ENCODE results near the gene IDUA. TPM values are rescaled to one million over a fixed set of nuclear protein-coding genes. Genes with fewer than 3 reads are reported as not detected.

The IDUA gene
- total RNA-seq, 4 donors from 2014 or later = 6.7 to 25.8 (median 13.3) TPM

GRCh38 chr4:1006856-1007255 is 20.0 kb downstream of the IDUA start:
- no peak for TF ChIP-seq CTCF (IDR thresholded peaks at IDR 0.05; ENCODE audit: low read depth)

GRCh38 chr4:1008840-1009541 is 22.1 kb downstream of the IDUA start:
- no peak for TF ChIP-seq CTCF (IDR thresholded peaks at IDR 0.05; ENCODE audit: low read depth)

GRCh38 chr4:1009542-1010394 is 22.9 kb downstream of the IDUA start:
- no peak for TF ChIP-seq CTCF (IDR thresholded peaks at IDR 0.05; ENCODE audit: low read depth)

DNA sequence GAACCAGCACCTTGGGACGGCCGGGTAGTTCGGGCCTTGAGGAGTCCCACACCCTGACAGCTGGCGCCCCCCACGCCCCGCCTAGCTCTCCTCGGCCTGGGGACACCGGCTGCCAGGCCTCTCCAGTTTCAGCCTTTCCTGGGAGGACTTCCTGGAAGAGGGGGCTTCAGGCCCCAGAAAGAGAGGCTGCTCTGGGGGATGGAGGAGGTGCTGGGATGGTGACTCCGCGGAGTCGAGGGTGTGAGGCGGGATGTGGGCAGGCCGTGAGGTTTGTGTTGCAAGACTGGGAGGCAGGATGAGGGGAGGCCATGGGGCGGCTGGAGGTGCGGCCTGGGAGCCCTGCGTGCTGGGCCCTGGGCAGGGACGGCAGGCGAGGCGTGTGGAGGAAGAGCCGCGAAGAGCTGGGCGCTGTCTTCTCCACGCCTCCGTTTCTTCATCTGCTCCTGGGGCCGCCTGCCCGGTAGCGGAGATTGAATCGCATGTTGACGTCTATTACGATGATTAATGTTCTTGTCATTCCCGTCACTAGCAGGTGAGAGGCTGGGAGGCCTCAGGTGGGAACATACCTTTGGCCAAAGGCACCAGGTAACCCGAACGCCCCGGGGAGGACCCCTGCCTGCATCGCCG is 23.7 kb downstream of the IDUA start:
- TF ChIP-seq CTCF (IDR thresholded peaks at IDR 0.05; ENCODE audit: low read depth) = no peak

GRCh38 chr4:1011022-1011665 is 24.3 kb downstream of the IDUA start, which contains the start of gene FGFRL1:
TSS of gene FGFRL1 (plus strand) at chr4:1011626. CDS start at chr4:1012486, 860 bp downstream.
- TF ChIP-seq CTCF (IDR thresholded peaks at IDR 0.05; ENCODE audit: low read depth) = no peak

- TF ChIP-seq CTCF (IDR thresholded peaks at IDR 0.05; ENCODE audit: low read depth) = no peak
Observed at GRCh38 chr4:1011666-1012033, 24.8 kb downstream of the IDUA start.

All from subcutaneous adipose tissue (tissue), 4 donors.